Cardiac fibroblast (primary cell): ENCODE results near the gene NHP2.

Experiments
- DNase-seq, 2 donors: peaks; one replicate each; pipeline versions ENCODE4 v3.0.0 to v3.0.0-alpha.2; 2010; ENCODE audit warnings: low read depth in 2 of 2
- H3K4me3 ChIP-seq, 2 donors: replicated peaks in 1 of 2; 1 replicate in 1 of 2; 2 replicates in 1 of 2; pipeline ENCODE4 v1.5.1; 2011; ENCODE audit warnings: low read depth in 2 of 2, low read length in 2 of 2, mild to moderate bottlenecking in 2 of 2, moderate library complexity in 1 of 2
- CTCF ChIP-seq: IDR thresholded peaks from one replicate; pipeline ENCODE4 v1.5.1; 2011; ENCODE audit warnings: low read depth, mild to moderate bottlenecking, low read length, inconsistent platforms

The NHP2 gene

GRCh38 chr5:178196986-178197385, 43.3 kb upstream of the NHP2 start:
- TF ChIP-seq CTCF: peak; percentile 53
- H3K4me3 ChIP-seq: no peak overlapping the region
- DNase-seq: no peak

DNA sequence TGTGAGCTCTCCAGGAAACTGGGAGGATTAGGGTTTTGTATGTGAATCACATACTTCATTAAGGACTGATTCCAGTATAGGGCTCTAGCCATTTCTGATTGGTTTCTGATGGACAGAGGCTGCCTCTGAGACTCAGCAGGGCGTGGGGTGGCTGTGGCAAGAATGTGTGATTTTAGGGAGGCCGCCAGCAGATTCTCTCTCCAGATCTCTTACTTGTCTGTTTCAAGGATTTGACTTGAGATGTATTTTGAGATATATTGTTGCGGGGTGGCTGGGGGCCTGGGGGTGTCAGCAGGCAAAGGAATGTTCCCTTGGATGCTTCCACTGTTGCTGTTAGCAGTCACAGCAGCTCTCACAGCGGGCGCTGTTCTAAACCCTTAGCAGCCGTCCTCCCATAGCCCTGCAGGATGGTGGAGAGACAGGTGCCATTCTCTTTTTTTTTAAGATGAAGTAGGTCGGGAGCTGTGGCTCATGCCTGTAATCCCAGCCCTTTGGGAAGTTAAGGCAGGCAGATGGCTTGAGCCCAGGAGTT, 42.7 kb upstream of the NHP2 start:
- no peak for TF ChIP-seq CTCF
- no peak for DNase-seq
- H3K4me3 ChIP-seq: no peak overlapping the region

- DNase-seq: no peak
- no peak overlapping the region for H3K4me3 ChIP-seq
- TF ChIP-seq CTCF: no peak
Measured at GRCh38 chr5:178194026-178194425, 40.3 kb upstream of the NHP2 start.

- no peak for DNase-seq
- TF ChIP-seq CTCF: no peak
- no peak overlapping the region for H3K4me3 ChIP-seq
Measured at GRCh38 chr5:178193251-178193809, 39.6 kb upstream of the NHP2 start.

DNA sequence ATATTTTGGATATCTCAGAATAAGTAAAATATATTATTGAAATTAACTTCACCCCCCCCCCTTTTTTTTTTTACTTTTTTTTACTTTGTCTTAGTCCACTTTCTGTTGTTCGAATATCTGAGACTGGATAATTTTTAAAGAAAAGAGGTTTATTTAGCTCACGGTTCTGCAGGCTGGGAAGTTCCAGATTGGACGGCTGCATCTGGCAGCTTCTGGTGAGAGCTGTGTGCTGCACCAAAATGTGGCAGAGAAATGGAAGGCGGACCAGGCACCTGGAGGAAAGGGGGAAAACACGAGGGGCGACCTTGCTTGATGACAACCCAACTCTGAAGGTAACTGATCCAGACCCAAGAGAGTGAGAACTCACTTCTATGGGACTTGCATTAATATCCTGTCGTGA, 39.1 kb upstream of the NHP2 start:
- H3K4me3 ChIP-seq: no peak overlapping the region
- no peak for DNase-seq
- TF ChIP-seq CTCF: no peak

- no peak for DNase-seq
- TF ChIP-seq CTCF: no peak
Measured at GRCh38 chr5:178192244-178192643, 38.6 kb upstream of the NHP2 start.

GRCh38 chr5:178191661-178192060, 38.0 kb upstream of the NHP2 start:
- no peak for TF ChIP-seq CTCF
- no peak overlapping the region for H3K4me3 ChIP-seq
- DNase-seq: no peak

More at GRCh38 chr5:178192244-178192643, 38.6 kb upstream of the NHP2 start:
- no peak overlapping the region for H3K4me3 ChIP-seq
